Measurements from ENCODE around the gene TMPRSS11E. TPM values are rescaled to one million over a fixed set of nuclear protein-coding genes. Genes with fewer than 3 reads are reported as not detected.
"Not testable (repeated sequence)": the region's sequence is repeated elsewhere in the genome, so short reads cannot be mapped to it uniquely, and the experiment has no call there.

TMPRSS11E gene
- total RNA-seq, 4 donors from 2014 or later = 2.3 to 11.9 (median 6.4) TPM

GRCh38 chr4:68520985-68521384 is 73.7 kb downstream of the TMPRSS11E start:
- intact Hi-C loops (cut with DNase I; ENCODE audit: low total_unique reads) = no loop called here
- no peak for TF ChIP-seq POLR2A (IDR thresholded peaks at IDR 0.05)
- TF ChIP-seq CTCF (IDR thresholded peaks at IDR 0.05) = no peak
- no peak for DNase-seq (ENCODE audit: low spot score in 2 of 2)
- no peak overlapping the region for H3K4me3 ChIP-seq (ENCODE audit: low read depth, poor library complexity, severe bottlenecking)
- WGBS, 2 donors = 63% methylated on average over 2 of the region's 2 CpGs; no CpG with 5 or more reads in 1 of the 2 donors

- H3K4me3 ChIP-seq (ENCODE audit: low read depth, poor library complexity, severe bottlenecking); intact Hi-C loops (cut with DNase I; ENCODE audit: low total_unique reads); DNase-seq (ENCODE audit: low spot score in 2 of 2): not testable (repeated sequence)
- WGBS, 2 donors = 20% methylated on average over 1 of the region's 1 CpG; no CpG with 5 or more reads in 1 of the 2 donors
Measured at GRCh38 chr4:68522232-68522631, 75.0 kb downstream of the TMPRSS11E start.

GRCh38 chr4:68535974-68536373 is 88.7 kb downstream of the TMPRSS11E start:
- H3K4me3 ChIP-seq (ENCODE audit: low read depth, poor library complexity, severe bottlenecking) = no peak overlapping the region
- intact Hi-C loops (cut with DNase I; ENCODE audit: low total_unique reads) = no loop called here
- 74% methylated on average over 6 of the region's 6 CpGs; no CpG with 5 or more reads in 1 of the 2 donors for WGBS, 2 donors
- DNase-seq (ENCODE audit: low spot score in 2 of 2) = no peak
- no peak for TF ChIP-seq POLR2A (IDR thresholded peaks at IDR 0.05)
- TF ChIP-seq CTCF (IDR thresholded peaks at IDR 0.05) = no peak

- H3K4me3 ChIP-seq (ENCODE audit: low read depth, poor library complexity, severe bottlenecking) = no peak overlapping the region
- no peak for TF ChIP-seq POLR2A (IDR thresholded peaks at IDR 0.05)
- TF ChIP-seq CTCF (IDR thresholded peaks at IDR 0.05) = no peak
- intact Hi-C loops (cut with DNase I; ENCODE audit: low total_unique reads) = no loop called here
- DNase-seq (ENCODE audit: low spot score in 2 of 2) = no peak
- WGBS, 2 donors = 100% methylated on average over 3 of the region's 3 CpGs; no CpG with 5 or more reads in 1 of the 2 donors
Measured at GRCh38 chr4:68536375-68536774, 89.1 kb downstream of the TMPRSS11E start.

GRCh38 chr4:68542742-68543141 is 95.5 kb downstream of the TMPRSS11E start:
- H3K4me3 ChIP-seq (ENCODE audit: low read depth, poor library complexity, severe bottlenecking); intact Hi-C loops (cut with DNase I; ENCODE audit: low total_unique reads); DNase-seq (ENCODE audit: low spot score in 2 of 2): not testable (repeated sequence)
- WGBS, 2 donors = 96% methylated on average over 5 of the region's 13 CpGs; no CpG with 5 or more reads in 1 of the 2 donors

Other genes starting within 250 kb of the TMPRSS11E start
- not detected for gene TMPRSS11B, start 201.8 kb upstream of the TMPRSS11E start, total RNA-seq
- gene YTHDC1, start 97.4 kb upstream of the TMPRSS11E start, total RNA-seq = 100 to 1,000 TPM in 2 of 4 donors, 10 to 100 TPM in 2; 57.1 to 117 (median 88.0) TPM
- gene UGT2B17, start 128.9 kb downstream of the TMPRSS11E start, total RNA-seq = not detected
- gene UGT2B15, start 223.2 kb downstream of the TMPRSS11E start, total RNA-seq = under 1 TPM in 1 of 4 donors, not detected in 3; 0.29 TPM

Measured in lower leg skin (tissue), 4 donors.